HEK293T (cell line): Measurements from ENCODE around the gene ITPK1.

ENCODE experiments used
- FOXM1 ChIP-seq: fragments of 450-650 bp; IDR thresholded peaks from 2 replicates; pipeline ENCODE4 v1.6.1; 2017; ENCODE audit warnings: mild to moderate bottlenecking, borderline replicate concordance
- HDGF ChIP-seq: fragments of 450-650 bp; IDR thresholded peaks from 2 replicates; pipeline ENCODE4 v1.6.1; 2017; ENCODE audit warnings: antibody characterized with exemption, borderline replicate concordance
- L3MBTL2 ChIP-seq: fragments of 450-650 bp; conservative IDR thresholded peaks from 2 replicates; pipeline ENCODE4 v1.6.1; 2016; ENCODE audit warnings: mild to moderate bottlenecking

GRCh38 chr14:93006567-93007051 lies 109.1 kb downstream of the ITPK1 start:
- no peak for TF ChIP-seq L3MBTL2
- no peak for TF ChIP-seq HDGF
- no peak for TF ChIP-seq FOXM1
